HL-60/S4 (cell line): ENCODE data around the gene UBE2Q2.
"Not testable (repeated sequence)": the region's sequence is repeated elsewhere in the genome, so short reads cannot be mapped to it uniquely, and the experiment has no call there.

Source experiments
- in situ Hi-C: fragments of 300-500 bp; cut with MboI; formaldehyde crosslinking; loops from 2 replicates; pipeline ENCODE4 v1.14.3; 2022; ENCODE audit warnings: low sequenced_read_pairs

Gene UBE2Q2

GRCh38 chr15:75862796-75863195 lies 19.5 kb downstream of the UBE2Q2 start:
- in situ Hi-C loops = no loop called here

DNA sequence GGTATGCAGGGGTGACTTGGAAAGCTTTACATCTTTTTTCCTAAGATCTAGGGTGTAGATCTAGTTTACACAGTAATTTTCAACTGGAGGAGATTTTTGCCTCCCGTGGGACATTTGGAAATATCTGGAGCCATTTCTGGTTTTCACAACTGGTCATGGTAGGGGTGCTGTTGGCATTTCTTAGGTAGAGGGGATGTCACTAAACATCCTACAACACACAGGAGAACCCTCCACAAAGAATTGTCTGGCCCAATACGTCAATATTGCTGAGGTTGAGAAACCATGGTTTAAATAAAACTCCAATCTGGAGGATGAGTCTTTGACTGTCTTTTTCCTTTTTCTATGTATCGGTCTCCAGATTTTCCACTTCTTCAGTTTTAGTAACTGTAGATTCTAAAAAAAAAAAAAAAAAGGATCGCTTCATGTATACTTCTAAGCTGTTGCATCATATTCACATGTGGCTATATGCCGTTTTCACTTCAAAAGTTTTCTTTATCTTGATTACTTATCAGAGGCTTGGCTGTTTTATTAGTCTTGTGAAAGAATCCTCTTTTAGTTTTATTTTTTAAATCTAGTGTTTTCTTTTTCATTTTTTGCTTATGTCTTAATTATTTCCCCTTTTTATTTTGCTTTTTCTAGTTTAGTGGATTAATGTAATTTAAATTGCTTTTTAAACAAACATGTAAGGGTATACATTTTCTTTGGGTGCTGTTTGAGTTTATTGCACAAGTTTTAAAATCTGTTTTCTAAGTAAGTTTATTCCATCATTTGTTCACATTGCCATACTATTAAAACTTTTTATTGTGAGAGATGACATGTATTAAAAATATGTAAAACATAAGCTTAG lies 21.2 kb downstream of the UBE2Q2 start:
- in situ Hi-C loops = no loop called here

DNA sequence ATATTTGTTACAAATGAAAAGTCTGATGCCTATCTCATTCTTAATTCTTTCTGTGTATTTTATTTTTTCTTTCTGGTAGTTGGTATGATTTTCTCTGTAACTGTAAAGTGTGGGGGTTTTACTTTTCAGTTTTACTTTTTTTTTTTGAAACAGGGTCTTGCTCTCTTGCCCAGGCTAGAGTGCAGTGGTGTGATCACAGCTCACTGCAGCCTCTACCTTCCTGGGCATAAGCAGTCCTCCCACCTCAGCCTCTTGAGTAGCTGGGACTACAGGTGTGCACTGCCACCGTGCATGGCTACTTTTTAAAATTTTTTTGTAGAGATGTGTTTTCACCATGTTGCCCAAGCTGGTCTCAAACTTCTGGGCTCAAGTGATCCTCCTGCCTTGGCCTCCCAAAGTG lies 22.8 kb downstream of the UBE2Q2 start:
- in situ Hi-C loops = not testable (repeated sequence)

GRCh38 chr15:75866916-75867315 lies 23.7 kb downstream of the UBE2Q2 start:
- in situ Hi-C loops = no loop called here

DNA sequence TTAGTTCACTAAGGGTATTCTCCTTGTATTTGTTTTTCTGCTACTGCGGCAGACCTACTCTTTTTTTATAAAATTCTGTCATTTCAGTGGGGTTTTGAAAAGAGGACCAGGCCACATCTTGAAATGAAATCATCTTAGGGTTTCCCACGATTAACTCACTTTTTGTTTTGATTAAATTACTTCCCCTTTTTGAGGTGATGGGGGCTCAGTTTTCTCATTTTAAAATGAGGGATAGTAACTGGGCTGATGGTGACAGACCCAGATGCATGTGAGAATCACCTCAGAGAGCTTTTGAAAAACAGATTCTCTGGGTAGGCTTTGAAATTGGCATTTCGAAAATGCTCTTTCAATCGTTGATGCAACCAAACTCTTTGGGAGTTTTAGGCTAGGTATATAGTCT lies 24.2 kb downstream of the UBE2Q2 start:
- in situ Hi-C loops = no loop called here

DNA sequence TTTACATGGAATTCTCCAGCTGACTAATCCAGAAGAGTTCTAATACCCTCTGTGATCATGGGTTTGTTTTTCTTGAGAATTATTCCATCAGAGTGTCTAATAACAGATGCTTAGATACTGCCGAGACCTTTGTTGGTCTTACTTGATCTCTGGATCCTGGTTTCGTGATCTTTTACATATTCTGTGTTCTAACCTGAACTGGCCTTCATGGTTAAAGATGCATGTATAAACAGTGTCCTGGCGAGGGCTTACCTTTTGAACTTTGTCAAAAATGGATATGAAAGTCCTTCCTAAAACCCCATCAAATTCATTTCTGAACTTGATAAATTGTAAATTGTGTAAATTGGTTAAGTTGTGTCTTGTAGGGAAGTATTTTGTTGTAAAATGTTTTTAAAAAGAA lies 24.8 kb downstream of the UBE2Q2 start:
- in situ Hi-C loops = no loop called here

DNA sequence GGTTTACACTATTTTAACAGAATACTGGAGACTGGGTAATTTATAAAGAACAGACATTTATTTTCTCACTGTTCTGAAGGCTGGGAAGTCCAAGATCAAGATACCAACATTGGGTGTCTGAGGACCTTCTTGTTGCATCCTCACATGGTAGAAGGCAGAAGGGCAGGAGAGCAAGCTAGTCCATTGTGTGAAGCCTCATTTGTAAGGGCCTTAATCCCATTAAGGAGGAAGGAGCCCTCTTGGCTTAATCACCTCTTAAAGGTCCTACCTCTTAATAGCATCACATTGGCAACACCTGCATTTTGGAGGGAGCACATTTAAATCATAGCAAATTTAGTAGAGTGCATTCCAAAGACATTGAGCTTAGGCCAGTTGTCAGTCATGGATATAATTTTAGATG lies 26.2 kb downstream of the UBE2Q2 start:
- in situ Hi-C loops = no loop called here

- in situ Hi-C loops = not testable (repeated sequence)
Measured at GRCh38 chr15:75871589-75871988, 28.3 kb downstream of the UBE2Q2 start.

DNA sequence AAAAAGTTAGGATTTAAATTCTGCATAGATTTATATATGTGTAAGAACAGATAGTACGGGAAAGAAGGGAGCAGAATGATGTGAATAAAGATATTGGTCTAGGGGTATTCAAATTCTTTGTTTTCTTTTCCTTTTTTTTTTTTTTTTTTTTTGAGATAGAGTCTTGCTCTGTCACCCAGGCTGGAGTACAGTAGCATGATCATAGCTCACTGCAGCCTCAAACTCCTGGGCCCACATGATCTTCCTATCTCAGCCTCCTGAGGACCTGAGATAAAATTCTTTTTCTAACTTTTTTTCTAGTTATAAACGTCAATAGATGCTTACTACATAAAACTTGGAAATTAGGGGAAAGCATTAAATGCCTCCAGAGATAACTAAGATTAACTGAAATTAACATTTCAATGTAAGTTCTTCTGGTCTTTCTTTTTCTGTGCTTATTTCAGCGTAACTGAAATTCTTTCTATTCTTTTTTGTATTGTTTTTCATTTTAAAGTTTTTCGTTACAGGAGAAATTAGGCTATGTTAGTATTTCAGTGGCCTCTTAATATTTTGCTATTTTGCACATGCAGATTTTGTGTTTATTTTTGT lies 29.2 kb downstream of the UBE2Q2 start:
- in situ Hi-C loops = no loop called here

DNA sequence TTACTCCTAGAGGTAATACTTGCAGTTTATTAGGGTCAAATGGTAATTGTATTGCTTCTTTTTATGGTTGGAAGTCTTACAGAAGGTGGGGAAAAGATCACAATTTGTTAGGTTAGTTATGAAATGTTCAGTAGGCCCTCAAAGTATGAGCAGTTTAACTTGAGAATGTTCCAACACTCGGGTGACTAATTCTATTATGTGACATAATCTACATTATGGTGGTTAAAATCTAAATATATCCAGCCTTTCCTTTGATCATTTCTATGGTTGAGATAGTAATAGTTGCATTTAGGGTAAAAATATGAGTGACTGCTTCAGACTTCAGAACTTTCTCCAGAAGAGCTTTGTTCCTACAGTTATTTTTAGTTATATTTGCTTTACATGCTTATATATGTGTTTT lies 40.8 kb downstream of the UBE2Q2 start:
- in situ Hi-C loops = no loop called here

GRCh38 chr15:75887178-75887577 lies 43.9 kb downstream of the UBE2Q2 start:
- in situ Hi-C loops = no loop called here

DNA sequence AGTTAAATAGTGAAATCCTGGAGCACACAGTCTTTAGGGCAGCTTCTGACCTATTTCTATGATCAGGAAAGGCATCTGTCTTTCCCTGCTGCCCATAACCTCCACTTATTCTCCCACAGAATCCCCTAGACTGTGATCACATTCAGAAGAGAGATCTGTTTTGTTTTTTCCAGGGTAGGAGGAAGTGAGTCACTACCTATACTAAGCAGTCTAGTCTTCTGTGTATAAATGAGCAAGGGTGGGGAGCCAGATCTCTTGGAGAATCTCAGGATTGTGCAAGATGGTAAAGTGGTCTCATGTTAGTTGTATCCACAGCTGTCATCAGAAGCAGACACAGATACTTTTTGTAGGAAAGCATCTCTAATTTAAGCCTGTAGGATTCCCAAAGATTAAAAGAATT lies 48.6 kb downstream of the UBE2Q2 start:
- in situ Hi-C loops = no loop called here

DNA sequence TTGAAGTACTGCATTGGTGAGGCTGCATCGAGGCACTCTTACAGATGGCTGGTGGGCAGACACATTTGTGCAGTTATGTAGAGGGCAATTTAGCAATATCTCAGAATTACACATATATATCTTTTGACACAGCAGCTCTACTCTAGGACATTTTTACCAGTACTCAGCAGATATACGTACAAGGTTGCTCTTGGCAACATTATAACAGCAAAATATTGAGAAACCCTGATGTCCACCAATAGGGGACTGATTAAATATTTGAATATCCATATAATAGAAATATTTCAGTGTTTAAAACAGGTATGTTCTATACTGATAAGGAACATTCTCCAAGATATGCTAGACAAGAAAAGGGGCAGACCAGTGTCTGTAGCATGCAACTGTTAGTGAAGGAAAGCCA lies 52.5 kb downstream of the UBE2Q2 start:
- in situ Hi-C loops = no loop called here

DNA sequence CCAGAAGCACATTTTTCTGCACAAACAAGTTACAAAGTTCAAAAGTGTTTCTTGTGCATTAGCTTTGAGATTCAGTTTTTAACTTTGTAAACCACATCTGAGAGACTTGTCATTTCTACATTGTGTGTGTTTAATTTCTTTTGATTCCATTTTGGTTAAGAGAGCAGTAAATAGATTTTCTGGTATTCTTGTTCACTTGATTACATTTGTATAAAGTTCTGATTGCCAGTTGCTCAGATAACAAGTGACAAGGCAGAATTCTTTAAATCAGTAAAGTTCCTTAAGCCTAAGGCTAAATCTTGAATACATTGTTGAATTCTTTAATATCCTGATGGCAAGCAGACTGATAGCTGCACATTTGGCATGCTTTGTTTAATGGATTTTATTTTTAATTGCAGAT lies 57.3 kb downstream of the UBE2Q2 start:
- in situ Hi-C loops = no loop called here

DNA sequence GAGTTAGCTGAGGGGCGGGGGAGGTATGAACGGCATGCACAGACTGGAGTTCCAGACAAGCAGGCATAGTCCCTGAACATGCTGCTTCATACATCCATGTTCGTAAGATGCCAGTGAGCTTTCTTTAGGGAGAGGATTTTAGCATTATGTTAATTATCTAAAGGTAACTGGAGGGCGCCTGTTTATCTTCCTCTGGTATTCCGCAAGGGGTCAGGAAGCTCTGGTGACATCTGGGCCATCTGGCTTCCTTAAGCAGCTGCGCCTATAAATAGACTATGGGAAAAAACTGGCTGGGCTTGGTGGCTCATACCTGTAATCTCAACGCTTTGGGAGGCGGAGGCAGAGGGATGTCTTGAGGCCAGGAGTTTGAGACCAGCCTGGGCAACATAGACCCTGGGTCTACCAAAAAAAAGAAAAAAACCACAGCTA lies 58.9 kb downstream of the UBE2Q2 start:
- in situ Hi-C loops = no loop called here

GRCh38 chr15:75903331-75904239 lies 60.3 kb downstream of the UBE2Q2 start, which contains the start of gene FBXO22:
TSS of gene FBXO22 (plus strand) at chr15:75903878. CDS start at chr15:75903964, 86 bp downstream.
- in situ Hi-C loops = no loop called here

GRCh38 chr15:75905231-75905630 lies 62.0 kb downstream of the UBE2Q2 start:
- in situ Hi-C loops = no loop called here

DNA sequence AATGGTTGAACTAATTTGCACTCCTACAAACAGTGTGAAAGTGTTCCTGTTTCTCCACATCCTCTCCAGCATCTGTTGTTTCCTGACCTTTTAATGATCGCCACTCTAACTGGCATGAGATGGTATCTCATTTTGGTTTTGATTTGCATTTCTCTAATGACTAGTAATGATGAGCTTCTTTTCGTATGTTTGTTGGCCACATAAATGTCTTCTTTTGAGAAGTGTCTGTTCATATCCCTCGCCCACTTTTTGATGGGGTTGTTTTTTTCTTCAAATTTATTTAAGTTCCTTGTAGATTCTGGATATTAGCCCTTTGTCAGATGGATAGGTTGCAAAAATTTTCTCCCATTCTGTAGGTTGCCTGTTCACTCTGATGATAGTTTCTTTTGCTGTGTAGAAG lies 67.1 kb downstream of the UBE2Q2 start:
- in situ Hi-C loops = not testable (repeated sequence)

DNA sequence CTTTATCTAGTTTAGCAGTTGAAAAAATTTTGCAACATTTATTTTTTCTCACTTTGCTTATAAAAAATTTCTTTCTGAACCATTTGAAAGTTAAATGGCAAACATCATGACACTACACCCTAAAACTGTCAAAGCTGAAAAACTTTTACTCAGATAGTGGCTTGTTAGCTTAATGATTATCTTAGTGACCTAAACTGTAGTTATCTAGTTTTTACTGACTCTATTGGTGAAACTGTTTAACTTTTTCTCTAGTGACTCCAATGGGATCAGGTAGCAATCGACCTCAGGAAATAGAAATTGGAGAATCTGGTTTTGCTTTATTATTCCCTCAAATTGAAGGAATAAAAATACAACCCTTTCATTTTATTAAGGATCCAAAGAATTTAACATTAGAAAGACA lies 73.7 kb downstream of the UBE2Q2 start:
- in situ Hi-C loops = no loop called here

GRCh38 chr15:75918135-75918534 lies 74.9 kb downstream of the UBE2Q2 start:
- in situ Hi-C loops = no loop called here

- in situ Hi-C loops = no loop called here
Measured at GRCh38 chr15:75920079-75920478, 76.8 kb downstream of the UBE2Q2 start.
